ENCODE results near the gene CFAP157.

CFAP157 gene

DNA sequence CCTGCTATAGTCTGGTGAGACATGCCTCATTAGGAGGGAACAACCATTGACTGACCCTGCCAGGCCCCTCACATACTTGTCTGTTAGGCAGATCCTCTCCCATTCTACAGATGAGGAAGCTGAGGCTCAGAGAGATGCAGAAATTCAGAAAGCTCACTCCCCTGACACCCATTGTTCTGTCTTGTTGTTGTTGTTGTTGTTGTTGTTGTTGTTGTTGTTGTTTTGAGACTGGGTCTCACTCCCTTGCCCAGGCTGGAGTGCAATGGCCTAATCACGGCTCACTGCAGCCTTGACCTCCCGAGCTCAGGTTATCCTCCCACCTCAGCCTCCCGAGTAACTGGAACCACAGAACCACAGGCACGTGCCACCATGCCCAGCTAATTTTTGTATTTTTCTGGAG is 13.1 kb upstream of the CFAP157 start:
- DNase-seq, result no peak

DNA sequence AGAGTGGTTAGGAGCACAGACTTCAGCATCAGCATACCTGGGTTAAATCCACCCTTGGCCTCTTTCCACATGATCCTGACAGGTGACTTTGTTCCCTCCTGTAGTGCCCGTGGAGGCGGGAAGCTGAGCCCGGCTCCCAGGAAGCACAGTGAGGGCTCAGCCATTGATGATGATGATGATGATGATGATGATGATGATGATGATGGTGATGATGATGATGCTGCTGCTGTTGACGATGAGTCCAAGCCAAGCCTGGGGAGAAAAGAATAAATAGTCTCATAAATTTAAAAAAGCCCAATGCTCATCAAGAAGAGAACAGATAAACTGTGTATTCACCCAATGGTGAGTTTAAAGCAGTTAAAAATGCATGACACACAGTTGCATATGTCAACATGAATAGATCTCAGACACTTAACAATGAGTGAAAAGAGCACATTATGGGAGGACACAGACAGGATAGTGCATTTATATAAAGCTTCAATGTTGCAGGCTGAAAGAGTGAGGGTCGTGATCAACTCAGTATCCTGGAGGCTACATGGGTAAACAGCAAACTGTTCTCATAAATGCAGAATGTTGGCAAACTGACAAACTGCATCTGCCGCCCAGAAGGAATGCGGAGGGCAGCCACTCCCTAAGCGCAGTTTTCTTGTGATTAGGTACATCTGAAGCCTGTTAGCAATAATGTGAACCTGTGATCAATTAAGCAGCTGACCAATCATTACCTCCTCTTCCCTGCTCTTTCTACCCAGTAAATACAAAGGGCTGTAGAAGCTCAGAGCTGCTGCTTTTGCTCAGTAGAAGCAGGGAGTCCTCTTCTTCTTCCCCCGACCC is 11.7 kb upstream of the CFAP157 start:
- no peak for DNase-seq

DNA sequence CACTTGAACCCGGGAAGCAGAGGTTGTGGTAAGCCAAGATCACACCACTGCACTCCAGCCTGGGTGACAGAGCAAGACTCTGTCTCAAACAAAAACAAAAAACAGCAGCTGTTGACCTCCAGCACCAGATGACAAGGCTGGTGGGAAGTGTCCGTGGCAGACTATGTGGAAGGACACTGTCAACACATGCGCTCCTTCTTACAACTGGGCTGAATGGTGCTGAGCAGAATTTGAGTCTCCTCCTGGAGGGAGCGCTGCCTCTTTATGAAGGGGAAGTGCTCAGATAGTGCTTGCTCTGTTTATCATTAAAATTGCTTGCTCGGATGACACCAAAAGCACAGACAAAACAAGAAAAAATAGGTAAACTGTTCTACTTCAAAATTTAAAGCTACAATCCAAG is 9.2 kb upstream of the CFAP157 start:
- DNase-seq, result no peak

DNA sequence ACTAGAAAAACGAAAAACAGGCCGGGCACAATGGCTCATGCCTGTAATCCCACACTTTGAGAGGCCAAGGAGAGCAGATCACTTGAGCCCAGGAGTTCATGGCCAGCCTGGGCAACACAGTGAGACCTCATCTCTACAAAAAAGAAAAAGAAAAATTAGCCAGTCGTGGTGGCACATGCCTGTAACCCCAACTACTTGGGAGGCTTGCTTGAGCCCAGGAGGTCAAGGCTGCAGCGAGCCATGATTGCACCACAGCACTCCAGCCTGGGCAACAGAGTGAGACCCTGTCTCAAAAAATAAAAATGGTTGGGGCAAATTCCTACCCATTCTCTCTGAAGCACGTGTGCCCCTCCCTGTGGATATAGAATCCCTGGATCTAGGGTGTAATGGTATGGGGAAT is 8.4 kb upstream of the CFAP157 start:
- no peak for DNase-seq

DNA sequence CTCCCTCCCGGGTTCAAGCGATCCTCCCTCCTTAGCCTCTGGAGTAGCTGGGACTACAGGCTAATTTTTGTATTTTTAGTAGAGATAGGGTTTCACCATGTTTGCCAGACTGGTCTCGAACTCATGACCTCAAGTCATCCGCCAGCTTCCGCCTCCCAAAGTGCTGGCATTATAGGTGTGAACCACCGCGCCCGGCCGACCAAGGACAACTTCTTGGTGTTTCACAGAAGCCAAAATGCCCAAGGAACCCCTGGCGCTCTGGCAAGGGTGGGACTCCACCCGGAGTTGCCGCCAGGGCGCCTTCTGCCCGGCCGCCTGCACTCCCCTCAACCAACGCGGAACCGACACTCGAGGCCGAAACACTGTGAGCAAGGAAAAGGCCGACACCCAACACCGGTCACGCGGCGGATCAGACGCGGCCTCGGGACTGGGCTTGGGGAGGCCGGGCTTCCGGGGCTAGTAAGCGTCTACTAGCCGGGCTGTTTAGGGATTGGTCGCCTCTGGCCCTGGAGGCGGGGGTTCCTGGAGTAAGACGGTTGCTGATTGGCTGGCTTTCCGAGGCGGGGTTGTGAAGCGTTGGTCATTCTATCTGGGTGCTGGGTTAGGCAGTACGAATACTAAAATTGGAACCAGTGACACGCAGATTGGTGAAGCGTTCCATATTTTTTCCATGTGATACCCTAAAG is 7.7 kb upstream of the CFAP157 start:
- peak; percentile 97 for DNase-seq

DNA sequence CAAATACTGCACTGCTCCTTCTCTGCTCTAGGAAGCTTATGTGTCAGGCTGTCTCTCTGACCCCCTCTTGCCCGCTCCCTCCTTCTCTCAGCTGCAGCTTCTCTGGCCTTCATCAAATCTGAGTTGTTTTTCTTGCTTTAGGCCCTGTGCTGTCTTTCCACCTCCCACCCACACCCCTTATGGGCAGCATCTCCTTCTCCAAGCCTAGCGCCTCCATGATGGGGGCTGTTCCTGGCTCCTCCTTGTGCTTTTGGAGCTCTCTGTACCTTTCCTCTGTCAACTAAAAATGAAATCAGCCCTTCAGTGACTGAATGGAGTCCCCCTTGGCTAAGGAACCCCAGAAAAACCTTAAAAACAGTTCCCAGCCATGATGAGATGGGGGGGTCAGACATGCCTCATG is 6.6 kb upstream of the CFAP157 start:
- DNase-seq, result no peak

DNA sequence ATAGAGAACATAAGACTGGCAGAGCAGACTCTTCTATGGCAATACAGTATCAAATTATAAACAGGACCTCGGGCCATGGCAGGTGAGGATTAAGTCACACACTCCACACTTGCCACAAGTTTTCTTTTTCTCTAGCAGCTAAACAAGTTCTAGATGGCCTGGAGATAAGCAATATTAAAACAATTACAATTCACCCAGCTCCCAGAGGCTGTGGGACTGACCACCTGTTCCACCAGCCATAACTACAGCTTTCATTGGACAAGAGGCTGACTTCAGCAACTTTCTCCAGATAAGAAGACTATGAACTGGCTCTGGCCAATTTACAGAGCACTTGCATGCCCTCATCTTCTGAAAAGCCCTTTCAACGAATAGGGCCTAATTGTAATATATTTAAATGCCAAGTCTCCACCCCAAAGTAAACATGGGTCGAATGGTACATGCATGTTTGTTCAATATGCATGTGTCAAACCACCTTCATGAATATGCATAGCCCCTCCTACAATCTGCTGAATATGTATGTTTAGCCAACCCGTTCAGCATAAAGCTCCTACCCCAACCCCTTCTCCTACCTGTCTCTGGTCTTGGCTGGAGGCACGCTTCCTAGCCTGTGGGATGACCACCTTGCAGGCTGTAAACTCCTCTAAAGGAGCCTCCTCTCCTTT is 6.1 kb upstream of the CFAP157 start:
- no peak for DNase-seq

DNA sequence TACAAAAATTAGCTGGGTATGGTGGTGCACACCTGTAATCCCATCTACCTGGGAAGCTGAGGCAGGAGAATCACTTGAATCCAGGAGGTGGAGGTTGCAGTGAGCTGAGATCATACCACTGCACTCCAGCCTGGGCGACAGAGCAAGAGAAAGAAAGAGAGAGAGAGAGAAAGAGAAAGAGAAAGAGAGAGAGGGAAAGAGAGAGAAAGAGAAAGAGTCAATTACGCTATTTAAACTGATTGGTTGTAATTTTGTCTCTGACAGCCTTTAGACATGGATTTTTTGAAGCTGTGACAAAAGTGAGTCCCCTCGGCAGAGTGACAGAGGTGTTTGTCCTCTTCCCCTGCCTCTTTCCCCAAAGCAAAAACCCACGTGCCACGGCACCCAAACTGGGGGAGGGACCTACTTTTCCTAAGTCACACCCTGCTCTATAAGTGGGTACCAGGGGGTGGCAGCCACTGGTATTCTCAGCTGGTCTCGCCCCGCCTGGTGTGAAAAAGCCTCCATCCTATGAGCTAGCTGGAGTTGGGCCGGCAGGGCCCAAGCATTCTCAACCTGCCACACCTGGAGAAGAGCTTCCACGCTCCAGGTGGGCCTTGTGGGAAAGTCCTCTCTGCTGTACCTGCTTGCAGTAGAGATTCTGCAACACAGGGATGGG is 3.4 kb upstream of the CFAP157 start:
- no peak for DNase-seq

DNA sequence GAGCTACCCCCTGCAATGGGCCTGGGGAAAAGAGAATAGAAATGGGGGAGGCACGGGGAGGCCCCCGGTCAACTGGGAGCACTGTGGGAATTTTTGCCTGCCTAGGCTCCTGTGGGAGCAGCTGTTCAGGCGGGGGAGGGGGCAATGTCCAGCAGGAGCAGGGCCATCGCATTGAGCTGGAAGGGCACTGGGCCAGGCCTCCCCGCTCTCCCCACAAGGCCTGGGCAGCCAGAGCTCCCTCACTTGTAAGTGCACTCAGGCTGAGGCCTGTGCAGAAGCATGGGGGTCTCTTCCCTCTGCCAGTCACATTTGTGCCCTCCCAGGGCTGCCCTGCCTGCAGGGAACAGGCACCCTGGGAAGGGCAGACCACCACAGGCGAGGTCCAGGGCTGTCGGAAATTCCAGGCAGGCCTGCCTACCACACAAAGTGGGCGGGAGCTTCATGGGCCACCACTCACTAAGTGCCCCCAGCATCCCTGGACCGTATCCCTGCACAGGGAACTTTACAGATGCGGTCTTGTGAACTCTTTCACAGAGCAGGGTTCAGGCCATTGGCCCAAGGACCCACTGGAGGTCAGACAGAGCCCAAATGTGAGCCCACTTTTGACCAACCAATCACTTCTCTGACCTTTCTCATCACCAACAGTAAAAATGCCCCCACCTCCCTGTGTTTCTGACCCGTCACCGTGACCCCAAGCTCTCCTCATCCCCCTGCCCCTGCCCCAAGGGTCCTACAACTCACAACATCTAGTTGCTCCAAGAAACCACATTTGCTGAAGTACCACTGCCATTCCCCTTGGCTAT is 1.0 kb upstream of the CFAP157 start:
- DNase-seq, result no peak

DNA sequence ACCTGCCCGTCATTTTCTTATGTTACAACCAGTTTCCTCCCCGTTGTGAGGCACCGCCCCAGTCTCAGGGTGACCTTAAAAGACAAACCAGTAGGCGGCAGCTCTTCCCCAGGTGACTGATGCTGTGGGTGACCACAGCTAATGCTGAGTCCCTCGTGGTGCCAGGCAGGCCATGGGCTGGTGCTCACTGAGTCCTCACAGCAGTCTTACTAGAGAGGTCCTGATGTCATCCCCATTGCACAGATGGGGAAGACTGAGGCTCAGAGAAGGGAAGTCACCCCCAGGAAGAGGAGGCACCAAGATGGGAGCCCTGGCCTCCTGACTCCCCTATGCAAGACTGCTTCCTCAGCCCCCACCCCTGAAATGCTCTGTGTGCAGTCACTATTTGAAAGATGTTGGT is 978 bp downstream of the CFAP157 start:
- DNase-seq, result no peak

DNA sequence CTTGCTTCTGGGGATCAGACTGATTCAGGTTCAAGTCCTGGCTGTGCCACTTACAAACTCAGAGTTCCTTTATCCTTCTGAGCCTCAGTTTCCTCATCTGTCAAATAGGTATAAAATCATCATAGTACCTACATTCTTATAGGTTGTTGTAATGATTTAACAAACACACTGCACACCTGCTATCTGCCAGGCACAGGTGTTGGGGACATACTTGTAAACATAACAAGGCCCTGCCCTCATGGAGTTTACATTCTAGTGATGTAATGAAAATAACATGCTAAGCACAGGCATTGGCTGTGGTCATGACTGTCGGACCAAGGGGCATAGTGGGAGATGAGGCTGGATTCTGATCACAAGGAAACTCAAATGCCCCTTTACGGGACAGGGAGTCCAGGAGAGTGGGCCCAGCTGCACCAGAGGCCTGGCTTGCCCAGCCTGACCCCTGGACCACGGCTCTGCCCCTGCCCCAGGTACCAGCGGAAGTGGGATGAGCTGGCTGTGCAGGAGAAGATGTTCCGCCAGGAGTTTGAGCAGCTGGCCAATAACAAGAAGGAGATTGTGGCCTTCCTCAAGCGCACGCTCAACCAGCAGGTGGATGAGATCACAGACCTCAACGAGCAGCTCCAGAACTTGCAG is 2.3 kb downstream of the CFAP157 start:
- no peak for DNase-seq

DNA sequence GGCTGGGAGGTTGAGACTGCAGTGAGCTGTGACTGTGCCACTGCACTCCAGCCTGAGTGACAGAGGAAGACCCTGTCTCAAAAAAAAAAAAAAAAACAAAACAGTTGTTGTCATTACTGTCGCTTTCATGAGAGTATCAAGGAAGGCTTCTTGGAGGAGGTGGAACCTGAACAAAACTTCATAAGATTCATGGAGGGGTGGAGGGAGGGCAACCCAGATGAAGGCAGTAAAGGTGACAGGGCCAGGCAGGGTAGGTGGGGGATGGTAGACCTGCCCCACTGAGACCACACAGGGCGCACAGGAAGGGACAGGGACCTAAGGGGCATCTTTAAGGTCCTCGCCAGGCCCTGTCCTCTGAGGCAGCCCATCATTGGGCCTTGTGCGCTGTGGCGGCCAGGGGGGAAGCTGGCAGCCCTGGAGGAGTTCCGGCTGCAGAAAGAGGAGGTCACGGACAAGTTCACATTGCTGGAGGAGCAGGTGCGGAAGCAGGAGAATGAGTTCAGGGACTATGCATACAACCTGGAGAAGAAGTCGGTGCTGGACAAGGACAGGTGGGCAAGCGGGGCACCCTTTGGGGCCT is 3.5 kb downstream of the CFAP157 start:
- DNase-seq, result no peak

DNA sequence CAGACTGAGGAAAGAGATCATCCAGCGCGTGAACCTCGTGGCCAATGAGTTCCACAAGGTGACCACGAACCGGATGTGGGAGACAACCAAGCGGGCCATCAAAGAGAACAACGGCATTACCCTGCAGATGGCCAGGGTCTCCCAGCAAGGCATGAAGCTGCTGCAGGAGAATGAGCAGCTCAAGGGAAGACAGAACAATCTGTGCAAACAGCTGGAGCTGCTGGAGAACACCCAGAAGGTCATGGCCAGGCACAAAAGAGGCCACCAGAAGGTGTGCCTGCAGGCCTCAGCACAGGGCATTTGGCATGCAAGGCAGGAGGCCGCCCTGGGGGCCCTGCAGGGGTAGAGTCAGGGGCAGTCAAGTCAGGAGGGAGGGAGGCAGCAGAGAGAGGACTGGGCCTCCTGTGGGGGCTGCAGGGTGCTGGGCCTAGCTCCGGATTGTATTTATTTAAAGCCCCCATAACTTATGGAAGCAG is 4.5 kb downstream of the CFAP157 start:
- peak; percentile 24 for DNase-seq

DNA sequence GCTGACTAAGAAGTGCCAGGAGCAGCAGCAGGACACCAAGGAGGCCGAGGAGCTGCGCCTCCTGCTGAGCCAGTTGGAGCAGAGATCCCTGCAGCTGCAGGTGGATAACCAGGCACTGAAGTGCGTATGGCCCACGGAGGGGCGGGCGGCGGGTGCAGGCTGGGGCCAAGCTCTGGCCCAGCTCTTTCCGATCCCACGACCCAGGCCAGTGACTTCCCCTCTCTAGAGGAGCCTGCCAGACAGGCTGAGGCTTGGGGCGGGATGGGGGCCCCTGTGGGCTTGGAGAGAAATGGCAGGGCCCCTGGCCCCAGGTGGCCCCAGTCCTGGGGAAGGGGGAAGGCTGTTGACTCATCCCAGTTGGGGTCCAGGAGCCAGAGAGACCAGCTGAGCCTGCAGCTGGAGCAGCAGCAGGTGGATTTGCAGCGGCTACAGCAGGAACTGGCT is 5.1 kb downstream of the CFAP157 start:
- peak; percentile 52 for DNase-seq

DNA sequence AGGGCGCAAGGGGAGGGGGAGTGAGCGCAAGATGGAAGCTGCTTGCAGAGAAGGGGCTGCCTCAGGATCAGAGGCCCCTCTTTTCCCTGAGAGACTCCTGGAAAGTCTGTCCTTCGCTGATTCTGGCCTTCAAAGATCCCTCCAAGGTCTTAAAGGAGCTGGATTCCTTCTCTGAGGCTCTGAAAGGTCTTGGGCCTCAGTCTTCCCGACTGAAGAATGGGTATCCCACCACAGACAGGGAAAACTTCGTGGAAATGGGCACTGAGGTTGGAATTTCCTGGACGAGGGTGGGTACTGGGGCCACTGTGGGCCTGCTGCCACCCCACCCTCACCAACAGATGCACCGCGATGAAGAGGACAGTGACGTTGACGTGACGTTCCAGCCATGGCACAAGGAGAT is 5.6 kb downstream of the CFAP157 start:
- no peak for DNase-seq

DNA sequence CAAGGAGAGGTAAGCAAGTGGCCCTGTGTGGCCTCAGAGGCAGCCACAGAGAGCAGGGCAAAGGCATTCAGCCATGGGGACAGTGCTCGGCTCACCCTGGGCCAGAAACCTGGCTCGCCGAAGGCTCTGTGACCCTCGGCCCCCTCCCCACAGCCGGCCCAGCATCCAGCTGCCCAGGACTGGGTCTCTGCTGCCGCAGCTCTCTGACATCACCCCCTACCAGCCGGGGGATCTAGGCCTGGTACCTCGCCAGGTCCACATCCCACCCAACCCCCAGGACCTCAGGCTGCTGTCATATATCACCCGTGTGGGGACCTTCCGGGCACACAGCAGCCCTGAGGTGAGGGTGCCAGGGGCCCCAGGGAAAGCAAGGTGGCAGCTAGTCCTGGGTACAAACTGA is 6.1 kb downstream of the CFAP157 start:
- no peak for DNase-seq

DNA sequence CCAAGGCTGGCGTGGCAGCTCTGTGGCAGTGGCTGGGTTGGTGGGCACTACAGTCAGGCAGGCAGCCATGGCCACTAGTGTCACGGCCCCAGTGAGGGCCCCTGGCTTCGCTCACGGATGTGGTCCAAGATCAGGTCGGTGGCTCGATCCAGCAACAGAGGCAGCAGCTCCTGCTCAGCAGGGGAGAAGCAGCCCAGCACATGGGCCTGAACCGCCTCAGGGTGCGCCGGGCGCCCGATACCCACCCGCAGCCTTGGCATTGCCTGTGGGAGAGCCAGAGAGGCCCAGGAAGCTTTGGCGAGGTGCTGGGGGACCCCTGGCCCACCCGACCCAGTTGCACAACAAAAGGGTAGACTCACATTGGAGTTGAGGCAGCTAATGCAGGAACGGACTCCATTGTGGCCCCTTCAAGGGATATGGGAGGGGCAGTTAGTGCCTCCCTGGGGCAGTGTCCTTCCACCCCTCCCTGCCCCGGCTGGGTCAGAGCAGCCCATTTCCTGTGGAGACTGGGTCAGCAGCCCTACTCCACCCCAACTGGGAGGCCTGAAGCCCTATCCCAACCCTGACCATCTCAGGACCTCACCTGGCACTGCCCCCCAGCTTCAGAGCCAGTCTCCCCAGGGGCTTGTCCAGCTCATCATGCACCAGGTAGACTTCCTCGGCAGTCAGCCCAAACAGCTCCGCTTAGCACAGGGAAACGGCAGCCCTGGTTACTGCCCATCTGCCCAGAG is 7.4 kb downstream of the CFAP157 start:
- DNase-seq, result no peak

DNA sequence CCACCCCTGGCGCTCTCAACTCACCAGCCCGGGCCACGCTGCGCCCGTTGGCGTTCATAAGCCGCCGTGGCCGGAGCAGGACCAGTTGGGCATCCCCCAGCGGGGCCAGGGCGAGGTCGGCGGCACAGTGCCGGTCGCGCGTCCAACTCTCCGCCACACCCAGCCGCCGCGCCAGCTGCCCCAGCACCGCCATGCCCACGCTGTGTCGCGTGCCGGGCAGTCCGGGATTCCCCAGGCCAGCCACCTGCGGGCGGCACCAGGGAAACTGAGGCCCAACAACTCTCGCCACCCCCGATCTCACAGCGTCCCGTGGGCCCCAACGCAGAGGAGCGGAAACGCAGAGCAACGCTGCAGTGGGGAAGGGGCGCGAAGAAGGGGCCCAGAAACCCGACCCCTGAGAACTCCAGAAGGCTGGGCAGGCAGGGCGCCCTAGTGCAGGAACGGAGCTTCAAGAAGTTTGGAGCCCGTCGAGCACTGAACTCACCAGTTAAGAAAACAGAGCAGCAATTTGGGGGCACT is 8.2 kb downstream of the CFAP157 start:
- peak; percentile 33 for DNase-seq

DNA sequence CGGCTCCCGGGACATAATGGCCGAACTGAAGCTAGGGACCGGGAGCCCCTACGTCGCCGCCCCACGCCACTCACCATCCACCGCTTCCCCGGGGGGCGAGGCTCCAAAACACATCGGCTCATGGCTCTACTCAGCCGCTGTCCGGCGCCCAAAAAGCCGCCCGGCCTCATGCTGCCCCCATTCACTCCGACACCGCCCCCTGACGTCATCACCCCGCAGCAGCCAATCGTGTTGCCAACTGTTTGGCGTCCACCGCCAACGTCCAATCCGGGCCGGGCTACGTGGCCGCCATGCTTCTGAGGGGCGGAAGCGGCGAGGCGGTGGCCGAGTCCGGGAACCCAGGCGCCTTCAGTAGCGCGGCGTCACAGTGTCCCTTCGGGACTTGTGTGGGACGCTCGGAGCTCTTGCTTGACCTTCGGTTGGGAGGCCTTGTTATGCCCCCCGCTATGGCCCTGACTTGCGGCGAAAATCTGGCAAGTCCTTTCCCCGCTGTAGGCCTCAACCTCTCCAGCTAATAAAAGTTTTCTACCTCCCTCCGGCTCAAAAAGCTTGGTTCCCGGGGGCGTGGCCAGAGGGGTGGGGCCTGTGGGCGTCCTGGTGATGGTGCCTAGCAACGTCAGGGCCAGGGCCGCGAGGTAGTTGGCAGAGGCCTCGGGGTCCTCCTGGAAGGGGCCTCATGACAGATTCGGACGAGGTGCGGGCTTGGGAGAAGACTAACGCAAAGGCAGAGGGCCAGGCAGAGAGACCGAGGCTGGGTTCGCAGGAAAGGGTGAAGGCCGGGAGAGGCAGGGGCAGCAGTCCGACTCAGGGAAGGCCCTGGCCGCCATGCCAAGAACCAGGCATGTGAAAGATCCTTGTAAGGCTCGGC is 8.9 kb downstream of the CFAP157 start, which contains the start of the genes PTRH1 and TTC16:
Gene PTRH1 (minus strand): TSS at position 194 of the 868 bp plus-strand sequence. CDS start 24 bp downstream, at position 170.
Gene TTC16 (plus strand): TSS at position 610 of the 868 bp plus-strand sequence. CDS start 67 bp downstream, at position 677.
- DNase-seq, result peak; percentile 98

All from right hindlimb (tissue), 1 donor.